Measurements from ENCODE around the gene MYRIP.
"Not testable (repeated sequence)": the region's sequence is repeated elsewhere in the genome, so short reads cannot be mapped to it uniquely, and the experiment has no call there.

MYRIP gene

DNA sequence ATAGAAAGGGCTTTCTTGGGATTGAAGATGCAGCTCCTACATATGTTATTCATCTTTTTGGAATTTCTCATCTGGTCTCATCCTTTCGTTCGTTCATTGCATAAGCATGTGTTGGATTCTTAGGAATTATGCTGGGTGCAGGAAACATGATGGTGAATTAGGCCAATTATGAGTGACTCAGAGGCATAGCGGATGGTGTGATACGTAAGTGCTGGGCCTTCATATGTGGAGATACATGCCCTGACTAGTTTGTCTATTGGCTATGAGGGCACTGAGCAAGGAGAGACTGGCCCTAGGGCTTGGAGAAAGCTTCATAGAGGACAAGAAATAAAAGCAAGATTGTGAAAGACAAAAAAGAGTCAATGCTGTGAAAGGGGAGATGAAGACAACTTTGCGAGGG is 235.1 kb downstream of the MYRIP start:
- no peak for DNase-seq

DNA sequence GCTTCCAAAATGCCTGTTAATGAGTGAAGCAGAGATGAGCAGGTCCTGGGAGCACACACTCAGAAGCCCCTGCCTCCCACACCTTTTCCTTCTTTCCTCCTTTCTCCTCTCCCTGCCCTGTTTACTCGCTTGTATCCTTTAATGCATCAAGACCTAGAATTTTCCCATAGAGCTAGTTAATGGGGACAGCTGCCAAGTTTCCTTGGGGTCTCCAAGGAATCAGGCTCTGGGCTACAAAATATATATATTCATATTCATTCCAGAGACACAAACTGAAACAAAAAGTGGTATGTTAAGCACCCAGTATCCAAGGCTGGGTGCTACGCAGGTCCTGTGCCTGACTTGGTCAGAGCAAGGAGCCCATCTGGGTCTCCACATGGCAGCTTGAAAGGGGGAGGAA is 235.6 kb downstream of the MYRIP start:
- DNase-seq, result no peak

DNA sequence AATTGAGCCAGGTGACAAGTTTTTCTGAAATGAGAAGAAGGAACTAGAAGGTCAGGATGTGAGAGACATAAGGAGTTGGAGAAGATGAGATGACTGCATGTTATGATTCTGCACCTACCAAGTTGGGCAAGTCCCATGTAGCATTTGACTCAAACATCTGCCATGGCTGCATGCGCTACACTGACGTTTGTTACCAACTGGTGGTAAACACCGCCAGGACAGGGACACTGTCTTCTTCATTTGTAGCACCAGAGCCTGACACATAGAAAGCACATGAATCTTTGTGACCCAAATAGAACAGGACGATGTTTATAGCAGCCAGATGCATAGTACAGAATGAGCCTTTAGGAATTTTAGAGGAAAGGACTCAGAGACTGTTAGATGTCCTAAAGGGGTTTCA is 236.7 kb downstream of the MYRIP start:
- no peak for DNase-seq

DNA sequence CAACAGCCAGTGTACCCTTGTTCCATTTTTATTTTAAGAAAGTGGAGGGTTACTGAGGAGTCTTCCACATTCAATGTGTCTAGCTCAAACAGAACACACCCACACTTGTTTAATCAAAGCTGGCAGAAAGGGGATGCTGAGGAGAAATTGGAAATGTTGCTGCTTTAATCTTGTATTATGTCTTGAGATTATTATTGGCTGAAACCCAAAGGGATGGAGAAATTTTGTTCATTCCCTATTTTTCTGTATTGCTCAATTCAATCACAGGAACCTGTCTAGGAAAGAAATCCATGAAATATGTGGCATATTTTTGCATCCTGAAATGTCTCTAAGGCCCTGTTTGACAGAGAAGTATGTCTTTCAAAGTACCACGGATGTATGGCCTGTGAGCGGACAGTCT is 238.0 kb downstream of the MYRIP start:
- DNase-seq, result no peak

DNA sequence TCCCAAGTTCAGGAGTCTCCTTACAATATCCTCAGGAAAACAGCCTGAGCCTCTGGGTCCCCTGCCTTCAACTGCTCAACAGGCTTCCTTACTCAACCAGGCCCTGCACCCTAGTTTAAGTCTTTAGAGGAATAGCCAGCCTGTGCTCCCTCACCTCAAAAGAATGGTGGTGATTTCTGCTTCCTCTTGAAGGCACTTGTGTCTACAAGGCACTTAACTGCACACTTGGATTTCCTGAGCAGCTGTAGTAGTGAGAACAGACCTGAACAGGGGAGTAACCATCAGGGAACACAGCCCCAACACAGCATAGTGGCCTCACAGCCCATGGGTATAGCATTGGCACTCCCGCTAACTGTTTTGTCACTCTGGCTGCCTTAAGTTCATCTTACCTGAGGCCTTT is 244.3 kb downstream of the MYRIP start:
- no peak for DNase-seq

DNA sequence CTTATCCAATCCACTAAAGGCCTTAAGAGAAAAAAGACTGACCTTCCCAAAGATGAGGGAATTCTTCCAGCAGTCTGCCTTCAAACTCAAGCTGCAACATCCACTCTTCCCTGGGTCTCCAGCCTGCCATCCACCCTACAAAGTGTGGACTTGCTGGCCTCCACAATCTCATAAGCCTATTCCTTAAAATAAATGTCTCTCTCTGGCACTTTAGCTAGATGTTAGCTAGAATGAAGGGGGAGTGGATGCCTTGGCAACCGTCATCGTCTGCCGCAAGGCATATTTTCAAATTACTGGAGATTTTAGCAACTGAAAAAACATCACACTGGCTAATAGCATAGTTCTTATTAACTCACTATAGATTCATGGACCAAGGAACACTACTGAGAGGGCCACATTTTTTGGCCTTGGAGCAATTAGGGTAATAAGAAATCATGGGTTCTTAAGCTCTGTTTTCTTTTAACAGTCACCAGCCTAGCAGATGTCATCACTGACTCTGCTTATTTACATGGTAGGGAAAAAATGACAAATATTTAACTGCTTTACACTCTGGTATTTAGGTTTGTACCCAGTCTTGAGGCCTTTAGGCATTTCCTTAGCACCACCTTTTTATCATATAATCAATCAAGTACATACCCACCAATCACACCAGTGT is 245.3 kb downstream of the MYRIP start:
- no peak for DNase-seq

DNA sequence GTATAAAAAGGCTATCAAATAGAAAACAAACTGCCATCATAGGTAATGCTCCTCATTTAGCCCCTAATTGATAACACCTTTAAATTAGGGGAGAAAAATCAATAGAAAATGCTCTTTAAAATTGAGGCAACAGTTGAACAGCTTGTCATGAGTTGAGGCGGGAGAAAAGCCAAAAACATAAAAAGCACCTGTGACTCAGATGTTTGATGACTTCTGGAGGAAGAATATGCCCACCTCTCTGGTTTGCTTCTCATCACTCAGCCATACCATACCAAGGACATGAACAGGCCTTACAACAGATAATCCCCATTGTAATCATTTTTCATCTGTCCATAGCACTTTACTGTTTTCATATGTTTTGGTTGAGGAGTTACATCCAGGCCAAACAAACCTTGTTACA is 246.0 kb downstream of the MYRIP start:
- DNase-seq, result no peak

DNA sequence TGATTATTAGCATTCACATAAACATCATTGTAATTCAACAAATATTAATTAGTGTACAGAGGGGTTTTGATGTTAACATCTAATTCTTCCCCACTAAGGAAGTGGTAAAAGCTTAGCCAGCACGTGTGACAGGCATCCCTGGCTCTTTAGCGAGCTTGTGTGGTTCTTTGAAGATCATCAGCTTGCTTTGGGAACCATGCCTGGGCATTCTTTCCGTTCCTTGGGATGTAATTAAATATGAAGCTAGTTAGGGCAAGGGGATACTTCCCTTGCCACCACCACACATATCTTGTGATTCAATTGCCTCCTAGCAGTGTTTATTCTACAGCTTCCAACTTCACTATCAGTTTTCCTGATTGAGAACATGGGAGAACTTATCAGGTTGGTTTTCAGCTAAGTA is 246.5 kb downstream of the MYRIP start:
- DNase-seq, result no peak

DNA sequence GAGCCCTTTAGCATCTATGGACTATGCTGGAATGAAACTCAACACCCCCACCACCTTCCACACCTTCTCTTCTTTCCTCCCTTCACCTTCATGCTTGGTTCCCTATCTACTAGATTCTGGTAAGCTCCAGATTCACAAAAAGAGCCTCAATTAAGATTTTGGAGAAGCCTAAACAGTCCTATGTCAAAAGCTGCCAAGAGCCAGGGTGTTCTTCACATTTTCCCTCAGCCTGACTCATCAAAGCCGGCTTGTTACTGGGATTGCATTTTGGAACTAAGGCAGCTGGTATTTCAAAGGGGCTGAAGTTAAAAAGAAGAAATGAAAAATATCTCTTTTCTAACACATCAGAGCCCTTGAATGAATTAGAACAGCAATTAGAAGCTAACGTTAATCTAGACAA is 247.7 kb downstream of the MYRIP start:
- DNase-seq, result no peak

DNA sequence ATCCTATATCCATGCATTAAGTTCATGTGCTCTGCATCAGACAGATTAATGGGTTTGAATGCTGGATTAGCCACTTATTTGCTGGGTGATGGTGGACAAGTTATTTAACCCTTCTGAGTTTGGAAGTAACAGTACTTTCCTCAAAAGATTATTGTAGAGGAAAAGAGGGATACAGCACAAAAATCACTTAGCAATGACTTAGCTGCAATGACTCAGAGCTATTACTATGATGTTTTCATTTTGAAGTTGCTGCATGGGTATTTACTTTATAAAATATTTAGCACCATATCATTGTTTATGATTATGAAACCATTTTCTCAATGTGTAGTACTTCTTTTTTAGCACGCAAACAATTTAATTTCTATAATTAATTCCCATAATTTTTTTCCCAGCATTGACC is 248.4 kb downstream of the MYRIP start:
- no peak for DNase-seq

DNA sequence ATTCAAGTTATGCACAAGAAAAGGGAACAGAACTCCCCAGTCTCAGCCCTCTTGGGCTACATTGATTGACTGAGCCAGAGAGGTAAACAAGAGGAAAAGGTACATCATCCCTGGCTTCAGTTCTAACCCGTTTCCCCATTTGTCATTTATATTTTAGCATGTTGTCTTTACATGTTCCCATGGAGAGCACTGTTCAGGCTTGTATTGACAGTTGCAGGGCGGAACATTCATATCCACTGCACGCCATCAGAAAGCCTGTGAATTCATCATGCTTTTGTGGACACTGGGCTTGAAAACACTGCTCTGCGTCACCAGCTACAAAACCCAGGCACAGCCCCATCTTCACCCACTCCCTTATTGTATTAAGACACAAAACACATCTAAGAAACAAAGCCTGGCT is 259.2 kb downstream of the MYRIP start:
- no peak for DNase-seq

DNA sequence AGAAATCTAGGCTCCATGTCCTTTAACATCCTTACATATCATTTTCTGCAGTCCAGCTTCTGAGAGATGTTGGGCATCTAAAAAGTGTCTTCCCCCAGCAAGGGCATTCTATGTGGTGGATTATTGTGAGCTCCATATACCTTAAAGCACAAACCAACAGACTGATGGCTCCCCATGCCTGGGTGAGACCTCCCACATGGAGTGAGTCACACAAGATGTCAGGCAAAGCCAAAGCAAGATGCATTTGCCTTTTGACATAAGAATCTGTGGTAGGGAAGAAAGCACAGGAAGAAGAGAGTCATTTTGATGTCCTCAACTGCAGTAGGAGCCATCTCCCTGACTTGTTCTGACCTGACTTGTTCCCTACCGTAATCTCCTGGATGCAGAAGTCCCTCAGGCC is 261.4 kb downstream of the MYRIP start:
- no peak for DNase-seq

DNA sequence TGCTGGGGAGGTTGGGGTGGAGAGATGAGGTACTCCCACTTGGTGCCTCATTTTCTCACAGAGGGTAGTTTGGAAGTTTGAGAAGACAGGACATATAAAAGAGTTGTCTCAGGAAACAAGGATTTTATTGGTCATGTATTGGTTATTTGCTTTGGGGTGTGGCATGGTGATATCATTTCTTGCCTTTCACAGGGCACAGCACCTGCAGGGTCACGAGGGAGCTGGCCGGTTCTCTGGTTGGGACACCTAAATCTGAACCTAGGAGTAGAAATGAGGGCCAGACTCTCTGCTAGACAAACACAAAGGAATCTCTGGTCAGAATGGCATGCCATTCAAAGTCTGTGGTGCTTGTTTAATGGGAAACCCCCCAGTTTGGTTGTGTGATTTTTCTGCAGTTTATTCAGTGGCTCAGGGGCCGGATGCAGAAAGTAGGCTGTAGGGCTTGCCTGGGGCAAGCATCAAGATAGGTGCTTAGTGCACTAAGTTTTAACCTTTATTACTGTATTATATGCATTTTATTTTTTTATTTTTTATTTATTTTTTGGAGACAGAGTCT is 262.4 kb downstream of the MYRIP start:
- DNase-seq, result no peak

DNA sequence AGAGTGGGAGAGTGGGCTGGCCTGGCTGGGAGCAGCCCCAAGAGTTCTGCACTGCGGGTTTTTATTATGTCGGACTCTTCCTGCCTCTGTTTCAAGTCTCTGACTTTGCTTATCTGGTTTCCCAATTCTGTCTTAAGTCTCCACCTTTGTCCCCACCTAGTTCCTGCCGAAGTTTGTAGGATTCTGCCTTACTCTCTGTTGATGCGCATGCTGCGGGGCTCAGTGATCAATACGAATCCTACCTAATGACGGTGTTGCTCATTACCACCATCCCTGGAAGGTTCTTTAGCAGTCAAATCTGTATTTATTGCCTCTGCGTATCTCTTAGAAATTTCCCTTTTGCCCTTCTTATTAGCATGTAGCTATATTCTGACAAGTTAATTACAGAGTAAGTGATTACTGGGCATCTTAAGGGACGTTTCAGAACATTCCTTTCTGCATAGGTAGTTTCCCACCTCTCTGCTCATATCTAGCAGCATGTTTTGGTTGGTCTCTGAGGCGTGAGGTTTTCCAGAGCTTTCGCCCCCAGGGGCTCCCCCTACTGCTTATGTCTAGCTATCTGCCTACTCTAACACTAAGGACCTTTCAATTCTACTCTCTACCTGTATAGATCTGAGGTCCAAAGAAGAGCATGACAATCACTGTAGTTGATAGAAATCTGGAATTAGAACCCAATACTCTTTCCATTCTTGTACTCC is 264.1 kb downstream of the MYRIP start:
- DNase-seq, result no peak

DNA sequence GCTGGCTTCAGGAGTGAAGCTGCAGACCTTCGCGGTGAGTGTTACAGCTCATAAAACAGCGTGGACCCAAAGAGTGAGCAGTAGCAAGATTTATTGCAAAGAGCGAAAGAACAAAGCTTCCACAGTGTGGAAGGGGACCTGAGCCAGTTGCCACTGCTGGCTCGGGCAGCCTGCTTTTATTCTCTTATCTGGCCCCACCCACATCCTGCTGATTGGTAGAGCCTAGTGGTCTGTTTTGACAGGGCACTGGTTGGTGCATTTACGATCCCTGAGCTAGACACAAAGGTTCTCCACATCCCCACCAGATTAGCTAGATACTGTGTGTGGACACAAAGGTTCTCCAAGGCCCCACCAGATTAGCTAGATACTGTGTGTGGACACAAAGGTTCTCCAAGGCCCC is 267.7 kb downstream of the MYRIP start:
- DNase-seq, result not testable (repeated sequence)

DNA sequence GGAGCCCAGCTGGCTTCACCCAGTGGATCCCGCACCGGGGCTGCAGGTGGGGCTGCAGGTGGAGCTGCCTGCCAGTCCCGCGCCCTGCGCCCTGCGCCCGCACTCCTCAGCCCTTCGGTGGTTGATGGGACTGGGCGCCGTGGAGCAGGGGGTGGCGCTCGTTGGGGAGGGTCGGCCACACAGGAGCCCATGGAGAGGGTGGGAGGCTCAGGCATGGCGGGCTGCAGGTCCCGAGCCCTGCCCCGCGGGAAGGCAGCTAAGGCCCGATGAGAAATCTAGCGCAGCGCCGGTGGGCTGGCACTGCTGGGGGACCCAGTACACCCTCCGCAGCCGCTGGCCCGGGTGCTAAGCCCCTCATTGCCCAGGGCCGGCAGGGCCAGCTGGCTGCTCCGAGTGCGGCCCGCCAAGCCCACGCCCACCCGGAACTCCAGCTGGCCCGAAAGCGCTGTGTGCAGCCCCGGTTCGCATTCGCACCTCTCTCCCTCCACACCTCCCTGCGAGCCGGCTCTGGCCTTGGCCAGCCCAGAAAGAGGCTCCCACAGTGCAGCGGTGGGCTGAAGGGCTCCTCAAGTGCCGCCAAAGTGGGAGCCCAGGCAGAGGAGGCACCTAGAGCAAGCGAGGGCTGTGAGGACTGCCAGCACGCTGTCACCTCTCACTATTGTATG is 268.6 kb downstream of the MYRIP start:
- not testable (repeated sequence) for DNase-seq

DNA sequence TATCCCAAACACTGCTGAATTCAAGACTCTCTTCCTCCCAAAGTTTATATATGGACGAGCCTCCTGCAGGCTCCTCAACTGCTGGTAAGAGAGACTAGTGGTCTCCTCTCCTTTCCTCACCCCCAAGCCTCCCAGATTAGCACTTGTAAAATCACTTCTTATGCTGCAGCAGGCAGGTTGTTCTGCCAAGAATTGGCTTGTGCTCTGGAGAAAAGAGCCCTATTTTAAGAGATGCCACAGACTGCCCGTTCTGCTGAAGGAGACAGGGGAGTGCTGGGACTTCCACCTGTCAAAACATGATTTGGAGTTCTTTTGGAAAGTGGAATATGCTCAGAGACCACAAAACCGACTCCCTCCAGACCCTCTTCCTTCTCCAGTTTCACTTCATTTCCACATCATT is 269.2 kb downstream of the MYRIP start:
- DNase-seq, result no peak

DNA sequence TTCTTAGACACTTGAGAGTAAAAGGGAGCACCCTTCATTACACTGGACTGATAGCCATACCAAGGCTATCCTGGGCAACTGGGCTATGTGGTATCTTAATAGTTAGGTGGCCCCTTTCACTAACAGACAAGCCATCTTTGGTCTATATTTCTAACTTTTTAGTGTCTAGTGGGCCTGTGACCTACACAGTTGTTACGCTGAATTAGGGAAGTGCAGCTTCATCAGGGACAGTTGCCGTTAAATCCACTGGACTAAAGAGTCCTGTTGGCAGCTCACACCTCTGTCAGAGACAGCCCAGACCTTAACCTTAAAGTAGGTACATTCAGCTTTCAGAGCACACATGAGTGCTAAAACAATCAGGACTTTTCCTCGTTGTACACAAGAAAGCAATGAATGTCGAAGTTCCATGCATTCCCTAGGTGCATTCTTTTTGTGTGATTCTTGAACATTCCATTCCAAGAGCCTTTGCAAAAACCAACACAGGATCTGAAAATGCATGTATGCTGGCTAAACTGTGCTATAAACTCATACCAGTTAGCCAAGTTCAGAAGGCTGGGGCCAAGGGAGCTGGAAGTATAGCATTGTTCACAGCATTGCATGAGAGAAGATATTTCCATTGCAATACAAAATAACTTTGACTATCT is 269.9 kb downstream of the MYRIP start:
- no peak for DNase-seq

DNA sequence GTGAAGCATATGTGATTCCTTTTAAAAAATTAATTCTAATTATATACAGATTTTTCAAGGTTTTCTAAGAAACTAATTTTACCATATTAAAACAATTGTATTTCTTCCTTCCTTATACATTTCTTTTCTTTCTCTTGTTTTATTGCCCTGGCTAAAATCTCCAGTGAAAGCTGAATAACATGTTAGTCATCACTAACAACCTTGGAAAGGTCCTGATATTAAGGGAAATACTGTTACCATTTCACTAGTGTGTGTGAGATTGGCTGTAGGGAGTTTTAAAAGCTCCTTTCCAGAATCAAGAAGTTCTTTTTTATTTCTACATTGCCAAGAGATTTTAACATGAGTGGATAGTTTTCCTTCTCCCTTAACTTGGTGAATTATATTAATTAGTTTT is 270.4 kb downstream of the MYRIP start:
- DNase-seq, result no peak

DNA sequence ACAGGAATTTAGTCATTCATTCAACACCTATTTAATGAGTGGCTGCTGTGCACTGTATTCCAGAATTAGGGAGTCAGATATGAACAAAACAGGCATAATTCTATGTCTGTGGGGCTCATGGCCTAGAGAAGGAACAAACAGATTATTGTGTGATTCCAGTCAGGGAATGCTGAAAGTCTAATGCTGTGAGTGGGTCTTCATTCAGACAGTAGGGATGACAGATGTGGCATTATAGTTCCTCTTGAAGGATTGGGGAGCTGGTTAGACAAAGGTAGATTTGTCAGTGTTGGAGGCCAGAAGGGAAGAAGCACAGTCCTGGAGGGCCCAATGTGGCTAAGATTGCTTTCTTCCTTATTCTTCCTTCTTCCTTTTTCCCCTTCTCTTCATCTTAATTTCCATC is 273.7 kb downstream of the MYRIP start:
- DNase-seq, result no peak

DNA sequence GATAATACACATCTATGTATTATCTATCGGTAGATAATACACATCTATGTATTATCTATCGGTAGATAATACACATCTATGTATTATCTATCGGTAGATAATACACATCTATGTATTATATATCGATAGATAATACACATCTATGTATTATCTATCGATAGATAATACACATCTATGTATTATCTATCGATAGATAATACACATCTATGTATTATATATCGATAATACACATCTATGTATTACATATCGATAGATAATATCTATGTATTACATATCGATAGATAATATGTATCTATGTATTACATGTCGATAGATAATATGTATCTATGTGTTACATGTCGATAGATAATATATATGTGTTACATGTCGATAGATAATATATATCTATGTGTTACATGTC is 275.0 kb downstream of the MYRIP start:
- DNase-seq, result not testable (repeated sequence)

DNA sequence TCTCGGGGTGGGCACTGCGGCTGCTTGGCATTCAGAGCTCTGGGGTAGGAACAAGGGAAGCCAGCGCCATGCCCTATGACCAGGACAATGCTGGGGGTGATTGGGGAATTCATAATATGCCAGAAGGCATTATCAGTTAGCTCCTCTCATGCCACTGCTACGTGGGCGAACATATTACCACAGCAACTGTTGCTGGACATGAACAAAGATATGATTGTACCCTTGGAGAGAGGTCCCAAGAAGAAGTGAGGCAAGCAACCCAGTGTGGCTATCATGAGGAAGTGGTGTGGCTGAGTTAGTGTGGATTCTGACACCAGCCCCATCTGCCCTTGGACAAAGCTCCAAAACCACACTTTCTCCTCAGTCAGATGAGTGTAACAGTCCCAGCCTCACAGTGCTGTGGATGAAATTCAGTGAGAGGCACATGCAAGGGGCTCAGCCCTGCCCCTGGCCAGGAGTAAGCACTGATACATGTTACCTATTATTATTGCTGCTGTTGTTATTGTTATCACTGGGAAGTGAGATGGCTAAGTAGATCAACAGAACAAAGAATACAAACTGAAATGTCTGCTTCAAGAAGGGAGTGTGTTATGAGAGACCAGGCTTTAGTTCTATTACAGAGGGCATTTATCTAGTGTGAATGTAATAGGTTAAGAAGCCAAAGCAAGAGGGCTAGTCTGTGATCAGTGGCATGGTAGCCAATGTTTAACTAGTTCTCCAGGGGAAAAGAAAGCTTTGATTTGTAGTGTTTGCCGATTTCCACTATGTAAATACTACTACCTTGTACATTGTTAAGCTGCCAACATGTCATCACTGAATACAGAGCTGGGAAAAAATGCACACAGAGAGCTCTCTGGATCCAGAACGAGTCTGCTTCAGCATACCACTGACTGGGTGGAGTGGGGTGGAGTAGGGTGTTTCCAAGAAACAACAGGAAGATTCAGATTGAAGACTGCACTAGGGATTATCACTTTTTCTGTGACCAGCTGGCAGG is 277.8 kb downstream of the MYRIP start:
- DNase-seq, result no peak

Measured in activated CD4-positive, alpha-beta T cell treated with anti-CD3 and anti-CD28 coated beads for 4 hours (primary cell).